Duodenal mucosa (tissue), 2 donors: ENCODE data around the gene ANKRD9.
"Not testable (repeated sequence)": the region's sequence is repeated elsewhere in the genome, so short reads cannot be mapped to it uniquely, and the experiment has no call there.

ENCODE experiments used
- H3K27ac ChIP-seq: one replicate; pipeline ENCODE4 v1.7.0; 2013; ENCODE audit warnings: low read depth, low read length
- H3K27me3 ChIP-seq, 2 donors: one replicate each; pipeline ENCODE4 v1.7.0; 2013; ENCODE audit warnings: low read length in 2 of 2, control low read depth in 1 of 2; ENCODE audit not compliant: insufficient read depth in 2 of 2, control insufficient read depth in 1 of 2
- H3K36me3 ChIP-seq, 2 donors: one replicate each; pipeline ENCODE4 v1.7.0; 2013; ENCODE audit warnings: low read length in 2 of 2, control low read depth in 1 of 2; ENCODE audit not compliant: insufficient read depth in 2 of 2, control insufficient read depth in 1 of 2
- H3K4me1 ChIP-seq, 2 donors: one replicate each; pipeline ENCODE4 v1.7.0; 2013; ENCODE audit warnings: low read length in 2 of 2, control low read depth in 1 of 2; ENCODE audit not compliant: insufficient read depth in 2 of 2, control insufficient read depth in 1 of 2
- H3K4me3 ChIP-seq, 2 donors: one replicate each; pipeline ENCODE4 v1.7.0; 2013; ENCODE audit warnings: low read length in 2 of 2, low read depth in 1 of 2
- H3K9ac ChIP-seq, 2 donors: one replicate each; pipeline ENCODE4 v1.7.0; 2013; ENCODE audit warnings: low read length in 2 of 2, low read depth in 1 of 2
- H3K9me3 ChIP-seq, 2 donors: one replicate each; pipeline ENCODE4 v1.7.0; 2013; ENCODE audit warnings: low read length in 2 of 2, control low read depth in 1 of 2; ENCODE audit not compliant: control insufficient read depth in 1 of 2

Gene ANKRD9

DNA sequence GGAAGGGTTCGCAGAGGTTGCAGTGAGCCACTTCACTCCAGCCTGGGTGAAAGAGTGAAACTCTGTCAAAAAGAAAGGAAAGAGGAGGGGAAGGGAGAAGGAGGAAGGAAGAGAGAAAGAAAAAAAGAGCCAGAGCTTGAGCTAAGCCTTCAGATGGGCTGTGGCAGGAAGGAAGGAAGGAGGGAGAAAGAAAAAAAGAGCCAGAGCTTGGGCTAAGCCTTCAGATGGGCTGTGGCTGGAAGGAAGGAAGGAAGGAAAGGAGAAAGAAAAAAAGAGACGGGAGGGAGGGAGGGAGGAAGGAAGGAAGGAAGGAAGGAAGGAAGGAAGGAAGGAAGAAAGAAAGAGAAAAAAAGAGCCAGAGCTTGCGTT, 13.6 kb upstream of the ANKRD9 start:
- H3K4me3 ChIP-seq: peak overlapping the region; percentile 57 to 85
- no peak overlapping the region for H3K27ac ChIP-seq
- H3K27me3 ChIP-seq: no peaks in the 10 kb centered on the region
- no peaks in the 10 kb centered on the region for H3K36me3 ChIP-seq
- no peaks in the 10 kb centered on the region for H3K9me3 ChIP-seq
- peak overlapping the region; percentile 56 to 70 for H3K9ac ChIP-seq
- H3K4me1 ChIP-seq: peaks cover 27 to 28% of the 10 kb centered on the region in 2 donors

DNA sequence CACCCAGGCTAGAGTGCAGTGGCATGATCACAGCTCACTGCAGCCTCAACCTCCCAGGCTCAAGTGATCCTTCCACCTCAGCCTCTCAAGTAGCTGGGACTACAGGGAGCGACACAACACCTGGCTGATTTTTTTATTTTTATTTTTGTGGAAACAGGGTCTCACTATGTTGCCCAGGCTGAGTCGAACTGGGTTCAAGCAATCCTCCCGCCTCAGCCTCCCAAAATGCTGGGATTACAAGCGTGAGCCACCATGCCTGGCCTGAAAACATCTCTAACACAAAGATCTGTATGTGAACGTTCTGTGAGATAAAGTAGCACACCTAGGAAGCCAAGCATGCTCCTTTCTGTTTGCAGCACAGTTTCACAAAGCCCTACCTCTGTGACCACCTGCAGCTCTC, 10.1 kb upstream of the ANKRD9 start:
- not testable (repeated sequence) for H3K9ac ChIP-seq, H3K27me3 ChIP-seq, H3K36me3 ChIP-seq, H3K4me3 ChIP-seq, H3K27ac ChIP-seq, H3K9me3 ChIP-seq
- peaks cover 16% of the 10 kb centered on the region in 2 donors for H3K4me1 ChIP-seq

DNA sequence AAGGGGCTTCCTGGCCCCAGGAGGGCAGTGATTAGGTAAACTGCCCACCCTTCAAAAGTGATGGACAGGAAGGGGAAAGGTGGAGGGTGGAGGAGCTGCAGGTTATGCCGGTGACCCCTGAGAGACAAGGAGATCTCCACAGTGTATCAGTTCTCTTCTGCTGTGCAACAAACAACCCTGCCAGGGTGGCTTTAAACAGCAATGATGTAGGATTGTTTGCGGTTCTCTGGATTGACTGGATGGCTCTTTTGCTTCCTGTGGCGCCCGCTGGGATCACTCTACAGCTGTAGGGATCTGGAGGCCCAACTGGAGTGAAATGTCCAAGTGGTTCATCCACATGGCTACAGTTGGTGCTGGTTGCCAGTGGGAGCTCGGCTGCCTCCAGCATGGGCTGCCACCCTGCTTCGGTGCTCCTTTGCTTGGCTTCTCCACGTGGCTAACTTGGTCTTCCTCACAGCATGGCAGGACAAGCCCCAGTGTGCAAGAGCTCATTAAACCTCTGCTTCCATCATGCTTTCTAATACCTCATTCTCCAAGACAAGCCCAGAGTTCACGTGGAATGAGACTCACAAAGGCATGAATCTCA, 8.6 kb upstream of the ANKRD9 start:
- H3K27ac ChIP-seq: no peak overlapping the region
- peak overlapping the region in 1 of 2 donors; percentile 69 for H3K9ac ChIP-seq
- no peak overlapping the region for H3K4me3 ChIP-seq
- H3K4me1 ChIP-seq: peaks cover 4% of the 10 kb centered on the region in 2 donors
- H3K27me3 ChIP-seq: no peaks in the 10 kb centered on the region
- no peaks in the 10 kb centered on the region for H3K9me3 ChIP-seq
- no peaks in the 10 kb centered on the region for H3K36me3 ChIP-seq

DNA sequence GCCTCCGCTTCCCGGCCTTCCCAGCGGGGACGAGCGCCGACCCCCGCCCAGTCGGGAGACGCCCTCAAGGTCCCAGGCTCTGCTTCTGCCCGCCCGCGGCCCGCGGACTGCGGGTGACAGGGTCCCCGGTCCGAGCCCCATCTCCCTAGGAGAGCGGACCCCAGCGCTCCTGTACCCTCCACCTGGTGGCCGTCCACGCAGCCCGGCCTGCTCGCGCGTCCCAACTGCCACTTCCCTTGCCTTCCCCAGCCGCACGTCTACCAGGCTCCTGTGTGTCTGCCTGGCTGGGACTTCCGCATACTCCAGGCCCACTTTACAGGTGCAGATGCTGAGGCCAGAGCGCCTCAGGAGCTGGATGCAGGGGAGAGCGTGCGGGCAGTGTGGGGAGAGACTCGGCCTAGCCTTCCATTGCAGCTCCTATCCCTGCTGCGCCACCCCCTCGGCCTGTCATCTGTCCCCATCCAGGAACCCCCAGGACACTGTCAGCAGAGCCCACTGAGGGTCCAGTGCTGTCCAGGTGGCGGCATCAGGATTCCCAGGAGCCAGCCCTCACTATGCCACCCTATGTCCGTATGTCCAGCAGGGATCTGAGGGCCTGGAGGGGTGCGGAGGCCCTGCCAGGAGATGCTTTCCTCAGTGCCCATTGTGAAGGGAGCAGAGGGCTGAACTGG, 8.0 kb upstream of the ANKRD9 start:
- no peak overlapping the region for H3K27ac ChIP-seq
- peak overlapping the region; percentile 58 to 69 for H3K9ac ChIP-seq
- H3K4me1 ChIP-seq: peaks cover 9% of the 10 kb centered on the region in 2 donors
- H3K36me3 ChIP-seq: no peaks in the 10 kb centered on the region
- no peaks in the 10 kb centered on the region for H3K9me3 ChIP-seq
- H3K4me3 ChIP-seq: peak overlapping the region; percentile 67 to 73
- no peaks in the 10 kb centered on the region for H3K27me3 ChIP-seq

DNA sequence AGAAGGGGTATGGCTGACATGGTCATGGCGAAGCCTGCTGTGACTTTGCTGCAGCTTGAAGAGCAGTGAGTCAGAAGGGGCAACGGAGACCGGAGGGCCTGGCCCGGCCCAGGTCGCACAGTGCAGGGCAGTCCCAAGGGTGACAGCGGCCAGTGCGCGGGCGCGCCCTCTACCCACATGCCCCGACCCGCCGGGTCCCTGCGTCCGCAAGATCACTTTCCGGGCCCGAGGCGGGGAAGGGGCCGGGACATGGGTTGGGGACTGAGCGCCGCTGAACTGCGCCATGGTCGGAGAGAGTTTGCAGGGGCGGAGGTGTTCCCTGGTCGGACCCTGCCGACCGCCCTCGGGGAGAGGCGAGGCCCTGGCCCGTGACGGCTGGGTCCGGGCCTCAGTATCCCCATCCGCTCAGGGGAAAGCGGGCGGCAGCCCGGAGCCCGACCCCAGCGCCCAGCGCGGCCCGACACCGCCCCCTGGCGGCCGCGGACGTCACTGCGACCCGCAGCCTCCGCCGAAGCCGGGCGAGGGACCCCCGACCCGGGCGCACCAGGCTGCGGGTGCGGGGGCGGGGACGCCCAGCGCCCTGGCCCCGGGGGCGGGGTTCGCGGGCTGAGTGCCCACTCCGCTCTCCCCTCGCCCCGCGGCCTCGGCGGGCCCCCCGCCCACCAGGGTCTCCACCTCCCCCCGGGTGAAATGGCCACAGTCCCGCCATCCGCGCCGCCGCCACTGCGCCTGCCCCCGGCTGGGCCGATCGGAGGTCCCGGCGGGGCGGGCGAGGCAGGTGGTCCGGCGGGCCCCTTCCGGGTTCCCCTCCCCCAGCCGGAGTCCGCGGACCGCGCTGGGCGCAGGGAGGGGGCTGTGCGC, 7.2 kb upstream of the ANKRD9 start:
- Histone ChIP-seq H3K9me3 (no peaks in the 10 kb centered on the region), H3K9ac (peak overlapping the region; percentile 58 to 69), H3K27me3 (no peaks in the 10 kb centered on the region), H3K4me3 (peak overlapping the region; percentile 67 to 73), H3K36me3 (no peaks in the 10 kb centered on the region), H3K4me1 (peaks cover 16% of the 10 kb centered on the region in 2 donors), H3K27ac (peak overlapping the region; percentile 70)

DNA sequence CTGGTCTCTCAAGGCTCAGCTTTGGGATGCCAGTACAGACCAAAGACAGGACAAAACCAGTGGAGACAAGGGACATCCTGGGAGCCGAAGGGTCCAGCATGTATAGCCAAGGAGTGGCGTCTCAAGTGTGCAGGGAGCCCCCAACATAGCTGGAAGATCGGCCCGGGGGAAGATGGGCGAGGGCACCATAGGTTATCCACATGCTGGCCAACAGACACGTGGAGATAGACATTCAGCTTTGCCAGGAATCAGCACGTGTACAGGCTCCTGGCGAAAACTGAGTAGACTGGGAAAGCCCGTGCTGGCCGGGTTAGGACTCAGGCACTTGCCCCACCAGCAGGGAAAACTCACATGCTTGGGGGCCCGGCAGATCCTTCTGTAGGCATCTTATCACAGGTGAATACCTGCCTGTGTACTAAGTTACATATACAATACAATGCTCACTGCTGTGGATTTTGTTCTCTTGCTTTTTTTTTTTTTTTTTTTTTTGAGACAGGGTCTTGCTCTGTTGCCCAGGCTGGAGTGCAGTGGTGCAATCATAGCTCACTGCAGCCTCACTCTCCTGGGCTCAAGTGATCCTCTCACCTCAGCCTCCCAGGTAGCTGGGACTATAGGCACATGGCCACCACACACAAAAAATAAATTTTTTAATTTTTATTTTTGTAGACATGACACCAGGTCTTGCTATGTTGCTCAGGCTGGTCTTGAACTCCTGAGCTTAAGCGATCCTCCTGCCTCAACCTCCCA, 5.6 kb upstream of the ANKRD9 start:
- Histone ChIP-seq H3K4me1 (peaks cover 30 to 31% of the 10 kb centered on the region in 2 donors), H3K9me3 (no peaks in the 10 kb centered on the region), H3K36me3 (no peaks in the 10 kb centered on the region), H3K4me3 (no peak overlapping the region), H3K27ac (no peak overlapping the region), H3K9ac (no peak overlapping the region), H3K27me3 (no peaks in the 10 kb centered on the region)

DNA sequence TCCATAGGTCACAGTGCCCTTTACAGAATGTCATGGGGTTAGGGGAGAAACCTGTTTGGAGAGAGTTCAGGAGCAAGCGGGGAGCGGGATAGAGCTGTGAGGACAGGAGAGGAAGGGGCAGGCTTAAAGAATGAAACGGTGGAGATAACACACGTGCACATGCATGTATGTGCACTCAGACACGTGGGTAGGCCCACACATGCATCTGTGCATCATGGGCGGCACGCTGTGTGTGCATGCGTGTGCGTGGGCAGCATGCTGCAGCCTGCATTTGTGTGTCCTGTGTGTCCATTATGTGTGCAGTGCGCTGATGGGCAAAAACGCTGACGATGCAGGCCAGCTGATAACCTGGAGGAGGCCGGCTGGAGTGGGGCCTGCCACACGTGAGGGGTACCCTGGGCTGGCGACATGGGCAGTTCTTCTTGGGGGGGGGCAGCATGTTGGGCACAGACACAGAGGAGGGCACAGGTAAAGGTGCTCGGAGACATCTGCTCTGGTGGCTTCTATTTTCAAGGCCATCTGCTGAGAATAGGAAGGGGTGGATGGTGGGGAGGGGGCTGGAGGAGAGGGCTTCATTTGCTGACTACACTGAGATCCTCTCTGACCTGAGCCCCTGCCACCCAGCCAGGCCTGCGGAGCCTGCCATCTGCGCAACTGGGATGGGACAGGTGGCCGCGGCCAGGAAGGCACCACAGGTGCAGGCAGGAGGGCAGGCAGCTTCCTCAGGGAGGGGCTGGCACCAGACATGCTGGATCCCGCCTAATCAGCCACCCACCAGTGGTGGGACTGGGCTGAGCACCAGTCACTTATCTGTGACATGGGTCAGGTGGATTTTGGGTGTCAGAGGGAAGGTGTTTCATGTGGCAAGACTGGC, 4.6 kb upstream of the ANKRD9 start:
- no peak overlapping the region for H3K9ac ChIP-seq
- H3K27ac ChIP-seq: no peak overlapping the region
- peaks cover 31% of the 10 kb centered on the region in 2 donors for H3K4me1 ChIP-seq
- H3K4me3 ChIP-seq: no peak overlapping the region
- H3K36me3 ChIP-seq: no peaks in the 10 kb centered on the region
- H3K9me3 ChIP-seq: no peaks in the 10 kb centered on the region
- H3K27me3 ChIP-seq: no peaks in the 10 kb centered on the region

DNA sequence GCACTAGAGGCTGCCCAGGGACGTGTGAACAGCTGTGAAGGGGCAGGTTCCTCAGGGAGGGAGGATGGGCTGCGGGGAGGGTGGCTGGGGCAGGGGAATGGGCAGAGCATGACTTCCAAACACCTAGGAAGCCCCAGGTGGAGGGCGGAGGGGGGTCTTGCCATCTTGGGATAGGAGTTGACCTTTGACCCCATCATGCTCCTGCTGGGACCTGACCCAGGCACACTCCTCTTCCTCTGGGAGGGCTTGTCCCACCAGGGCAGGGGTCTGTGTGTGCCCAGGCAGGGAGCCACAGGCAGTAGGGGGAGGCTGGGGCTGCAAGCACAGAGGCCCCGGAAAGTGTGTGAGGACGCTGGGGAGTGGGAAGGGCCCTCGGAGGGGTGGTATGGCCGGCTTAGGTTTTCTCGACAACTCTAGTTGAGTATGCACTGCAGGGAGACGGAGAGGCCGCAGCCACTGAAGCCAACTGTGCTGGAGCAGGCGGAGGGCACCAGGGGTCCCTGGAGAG, 3.3 kb upstream of the ANKRD9 start:
- Histone ChIP-seq H3K27me3 (no peaks in the 10 kb centered on the region), H3K4me1 (peaks cover 31 to 33% of the 10 kb centered on the region in 2 donors), H3K27ac (no peak overlapping the region), H3K36me3 (no peaks in the 10 kb centered on the region), H3K4me3 (no peak overlapping the region), H3K9ac (peak overlapping the region in 1 of 2 donors; percentile 27), H3K9me3 (no peaks in the 10 kb centered on the region)

DNA sequence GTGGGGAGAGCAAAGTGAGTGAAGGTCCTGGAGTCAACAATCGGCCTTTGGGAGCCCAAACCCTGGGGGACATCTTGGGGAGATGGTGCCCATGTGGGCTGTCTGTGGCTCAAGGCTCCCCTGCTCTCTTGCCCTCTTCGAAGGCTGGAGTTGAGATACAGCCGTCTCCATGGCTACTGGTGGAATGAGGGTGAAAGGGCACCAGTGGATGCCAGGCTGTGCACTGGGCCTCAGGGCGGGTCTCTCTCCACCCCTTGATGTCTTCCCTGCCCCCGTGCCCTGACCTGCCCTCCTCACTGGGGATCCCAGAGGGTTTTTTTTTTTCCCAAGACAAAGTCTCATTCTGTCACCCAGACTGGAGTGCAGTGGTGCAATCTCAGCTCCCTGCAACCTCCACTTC, 2.0 kb upstream of the ANKRD9 start:
- Histone ChIP-seq H3K9ac (peak overlapping the region; percentile 75 to 78), H3K36me3 (peaks cover 1 to 3% of the 10 kb centered on the region in 2 donors), H3K27ac (peak overlapping the region; percentile 94), H3K4me3 (no peak overlapping the region), H3K27me3 (no peaks in the 10 kb centered on the region), H3K4me1 (peaks cover 31 to 33% of the 10 kb centered on the region in 2 donors), H3K9me3 (no peaks in the 10 kb centered on the region)
